GM12878 (cell line): ENCODE data around the gene MAST3. TPM values are rescaled to one million over a fixed set of nuclear protein-coding genes. Genes with fewer than 3 reads are reported as not detected.

Experiments used
- BHLHE40 ChIP-seq, 2 experiments: fragments of 450-650 bp in 1 of 2; IDR thresholded peaks; 2 replicates each; pipeline ENCODE4 v1.6.1; 2011 to 2017; ENCODE audit warnings: low read depth in 2 of 2, borderline replicate concordance in 1 of 2, improper control_type of control experiment in 1 of 2, low read length in 1 of 2, mild to moderate bottlenecking in 1 of 2
- CHD2 ChIP-seq: IDR thresholded peaks from 2 replicates; pipeline ENCODE4 v1.6.1; 2011; ENCODE audit warnings: low read depth, low read length, improper control_type of control experiment, borderline replicate concordance
- IRF4 ChIP-seq: IDR thresholded peaks from 2 replicates; pipeline ENCODE4 v1.6.1; 2011; ENCODE audit warnings: low read depth, low read length
- NRF1 ChIP-seq: conservative IDR thresholded peaks from 2 replicates; pipeline ENCODE4 v1.6.1; 2011; ENCODE audit warnings: mild to moderate bottlenecking, low read depth, low read length, improper control_type of control experiment
- RAD51 ChIP-seq: fragments of 450-650 bp; IDR thresholded peaks from 2 replicates; pipeline ENCODE4 v1.6.1; 2016; ENCODE audit warnings: moderate library complexity, mild to moderate bottlenecking, inconsistent platforms
- SIX5 ChIP-seq: IDR thresholded peaks from 2 replicates; pipeline ENCODE4 v1.6.1; 2011; ENCODE audit warnings: mild to moderate bottlenecking, low read depth, low read length, moderate library complexity; ENCODE audit not compliant: severe bottlenecking
- SP1 ChIP-seq: IDR thresholded peaks from one replicate; pipeline ENCODE4 v1.6.1; 2011; ENCODE audit warnings: low read depth, low read length
- STAT1 ChIP-seq: fragments of 450-650 bp; conservative IDR thresholded peaks from 2 replicates; pipeline ENCODE4 v1.6.1; 2014; ENCODE audit warnings: antibody characterized with exemption, mild to moderate bottlenecking
- ZNF274 ChIP-seq: IDR thresholded peaks from one replicate; pipeline ENCODE4 v1.8.0; 2011; ENCODE audit not compliant: insufficient read length, insufficient read depth
- polyA plus RNA-seq, 11 experiments: library from polyadenylated mRNA; depleted of rRNA in 4 of 11; unstranded in 6 of 11; stranded (reverse) in 5 of 11; fragments of >200 nt; fragmentation: Nextera tagmentation in 4 of 11; fragmentation: Illumina TruSeq in 1 of 11; extraction: Ambion mirVana in 4 of 11; extraction: Trizol in 1 of 11; gene quantifications; 1 replicate in 1 of 11; 2 replicates in 10 of 11; pipeline versions ENCODE4 v1.2.1 to v1.2.3, GENCODE V29; 2011 to 2016; ENCODE audit warnings: inconsistent platforms in 2 of 11, missing spikeins in 2 of 11, low read depth in 1 of 11
- total RNA-seq, 4 experiments: library from RNA; depleted of rRNA in 3 of 4; stranded (reverse); fragments of >200 nt in 3 of 4; fragmentation: Illumina TruSeq in 1 of 4; extraction: Trizol in 1 of 4; gene quantifications; 2 replicates each; pipeline versions ENCODE4 v1.2.1 to v1.2.3, GENCODE V29; 2013 to 2021
- TF ChIP-seq, protein P1 (sequence below): fragments of 450-650 bp; IDR thresholded peaks from 2 replicates; pipeline ENCODE4 v1.6.1; 2018; ENCODE audit warnings: borderline replicate concordance, mild to moderate bottlenecking; ENCODE audit not compliant: partially characterized antibody
- TF ChIP-seq, protein P2 (sequence below): fragments of 450-650 bp; IDR thresholded peaks from 2 replicates; pipeline ENCODE4 v1.6.1; 2017; ENCODE audit warnings: antibody characterized with exemption, mild to moderate bottlenecking, moderate library complexity

MAST3 gene
- total and polyA plus RNA-seq, 10 of the 15 experiments (the other 5 are each of a cell fraction or from before 2014, with no cell fraction given) = 3.0 to 22.2 (median 7.5) TPM

DNA sequence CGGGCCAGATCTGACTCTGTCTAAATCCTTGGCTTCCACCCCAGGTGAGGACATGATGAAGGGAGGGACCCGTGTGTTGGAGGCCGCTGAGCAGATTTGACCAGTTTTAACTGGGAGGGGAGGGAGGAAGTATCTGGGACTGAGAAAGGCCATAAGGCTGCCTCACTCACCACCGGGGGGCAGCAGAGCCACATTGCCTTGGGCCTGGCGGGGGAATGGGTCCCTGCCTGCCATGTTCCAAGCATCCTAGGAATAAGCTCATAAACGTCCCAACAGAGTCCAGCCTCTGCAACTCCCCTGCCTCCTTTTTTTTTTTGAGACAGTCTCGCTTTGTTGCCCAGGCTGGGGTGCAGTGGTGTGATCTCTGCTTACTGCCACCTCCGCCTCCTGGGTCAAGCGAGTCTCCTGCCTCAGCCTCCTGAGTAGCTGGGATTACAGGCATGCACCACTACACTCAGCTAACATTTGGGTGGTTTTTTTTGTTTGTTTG is 15.5 kb downstream of the MAST3 start (continued):
- TF ChIP-seq, protein P1, sequence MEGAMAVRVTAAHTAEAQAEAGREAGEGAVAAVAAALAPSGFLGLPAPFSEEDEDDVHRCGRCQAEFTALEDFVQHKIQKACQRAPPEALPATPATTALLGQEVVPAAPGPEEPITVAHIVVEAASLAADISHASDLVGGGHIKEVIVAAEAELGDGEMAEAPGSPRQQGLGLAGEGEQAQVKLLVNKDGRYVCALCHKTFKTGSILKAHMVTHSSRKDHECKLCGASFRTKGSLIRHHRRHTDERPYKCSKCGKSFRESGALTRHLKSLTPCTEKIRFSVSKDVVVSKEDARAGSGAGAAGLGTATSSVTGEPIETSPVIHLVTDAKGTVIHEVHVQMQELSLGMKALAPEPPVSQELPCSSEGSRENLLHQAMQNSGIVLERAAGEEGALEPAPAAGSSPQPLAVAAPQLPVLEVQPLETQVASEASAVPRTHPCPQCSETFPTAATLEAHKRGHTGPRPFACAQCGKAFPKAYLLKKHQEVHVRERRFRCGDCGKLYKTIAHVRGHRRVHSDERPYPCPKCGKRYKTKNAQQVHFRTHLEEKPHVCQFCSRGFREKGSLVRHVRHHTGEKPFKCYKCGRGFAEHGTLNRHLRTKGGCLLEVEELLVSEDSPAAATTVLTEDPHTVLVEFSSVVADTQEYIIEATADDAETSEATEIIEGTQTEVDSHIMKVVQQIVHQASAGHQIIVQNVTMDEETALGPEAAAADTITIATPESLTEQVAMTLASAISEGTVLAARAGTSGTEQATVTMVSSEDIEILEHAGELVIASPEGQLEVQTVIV = no peak
- TF ChIP-seq CHD2 = no peak
- no peak for TF ChIP-seq SIX5
- TF ChIP-seq IRF4 = 0 out of 2 replicates have a peak, but pooled peaks have one; percentile 17
- no peak for TF ChIP-seq RAD51
- TF ChIP-seq NRF1 = no peak
- TF ChIP-seq, protein P2, sequence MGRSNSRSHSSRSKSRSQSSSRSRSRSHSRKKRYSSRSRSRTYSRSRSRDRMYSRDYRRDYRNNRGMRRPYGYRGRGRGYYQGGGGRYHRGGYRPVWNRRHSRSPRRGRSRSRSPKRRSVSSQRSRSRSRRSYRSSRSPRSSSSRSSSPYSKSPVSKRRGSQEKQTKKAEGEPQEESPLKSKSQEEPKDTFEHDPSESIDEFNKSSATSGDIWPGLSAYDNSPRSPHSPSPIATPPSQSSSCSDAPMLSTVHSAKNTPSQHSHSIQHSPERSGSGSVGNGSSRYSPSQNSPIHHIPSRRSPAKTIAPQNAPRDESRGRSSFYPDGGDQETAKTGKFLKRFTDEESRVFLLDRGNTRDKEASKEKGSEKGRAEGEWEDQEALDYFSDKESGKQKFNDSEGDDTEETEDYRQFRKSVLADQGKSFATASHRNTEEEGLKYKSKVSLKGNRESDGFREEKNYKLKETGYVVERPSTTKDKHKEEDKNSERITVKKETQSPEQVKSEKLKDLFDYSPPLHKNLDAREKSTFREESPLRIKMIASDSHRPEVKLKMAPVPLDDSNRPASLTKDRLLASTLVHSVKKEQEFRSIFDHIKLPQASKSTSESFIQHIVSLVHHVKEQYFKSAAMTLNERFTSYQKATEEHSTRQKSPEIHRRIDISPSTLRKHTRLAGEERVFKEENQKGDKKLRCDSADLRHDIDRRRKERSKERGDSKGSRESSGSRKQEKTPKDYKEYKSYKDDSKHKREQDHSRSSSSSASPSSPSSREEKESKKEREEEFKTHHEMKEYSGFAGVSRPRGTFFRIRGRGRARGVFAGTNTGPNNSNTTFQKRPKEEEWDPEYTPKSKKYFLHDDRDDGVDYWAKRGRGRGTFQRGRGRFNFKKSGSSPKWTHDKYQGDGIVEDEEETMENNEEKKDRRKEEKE = no peak
- TF ChIP-seq ZNF274 = no peak
- TF ChIP-seq SP1 = no peak
- TF ChIP-seq BHLHE40 (IDR thresholded peaks at IDR 0.05; ENCODE audit: borderline replicate concordance in 1 of 2, low read depth in 2 of 2, low read length in 1 of 2) = peak in 1 of 2 experiments; percentile 20; a peak in 1 of 4 replicates
- TF ChIP-seq STAT1 = no peak
